Thymus (tissue), 11 donors: ENCODE results near the gene XYLB. TPM values are rescaled to one million over a fixed set of nuclear protein-coding genes. Genes with fewer than 3 reads are reported as not detected.

Experiments used
- DNase-seq, 9 donors: peaks; one replicate each; pipeline ENCODE4 v3.0.0-alpha.2; 2013; ENCODE audit warnings: low spot score in 9 of 9, low read depth in 6 of 9, missing footprints in 1 of 9
- H3K27ac ChIP-seq, 2 donors: one replicate each; pipeline ENCODE4 v1.5.1; 2013; ENCODE audit warnings: control low read depth in 1 of 2, low read depth in 1 of 2, low read length in 1 of 2, mild to moderate bottlenecking in 1 of 2, moderate library complexity in 1 of 2
- H3K27me3 ChIP-seq, 2 donors: one replicate each; pipeline ENCODE4 v1.5.1; 2013; ENCODE audit warnings: low read length in 1 of 2; ENCODE audit not compliant: control insufficient read depth in 2 of 2, insufficient read depth in 1 of 2
- H3K36me3 ChIP-seq, 2 donors: one replicate each; pipeline ENCODE4 v1.5.1; 2013; ENCODE audit warnings: low read length in 1 of 2, mild to moderate bottlenecking in 1 of 2, moderate library complexity in 1 of 2; ENCODE audit not compliant: control insufficient read depth in 2 of 2, insufficient read depth in 2 of 2
- H3K4me1 ChIP-seq, 2 donors: one replicate each; pipeline ENCODE4 v1.5.1; 2013; ENCODE audit warnings: low read length in 2 of 2; ENCODE audit not compliant: control insufficient read depth in 2 of 2, insufficient read depth in 2 of 2
- H3K4me3 ChIP-seq, 2 donors: one replicate each; pipeline ENCODE4 v1.5.1; 2013; ENCODE audit warnings: low read length in 2 of 2, control low read depth in 1 of 2, mild to moderate bottlenecking in 1 of 2
- H3K9me3 ChIP-seq, 2 donors: one replicate each; pipeline ENCODE4 v1.5.1; 2013; ENCODE audit warnings: low read length in 1 of 2, mild to moderate bottlenecking in 1 of 2; ENCODE audit not compliant: control insufficient read depth in 2 of 2, insufficient read depth in 1 of 2
- WGBS: extraction: QIAGEN DNeasy Blood & Tissue Kit; methylation state at CpG from one replicate; pipeline ENCODE4 v1.1.7; 2013; 5-methylcytosine and 5-hydroxymethylcytosine counted together
- polyA plus RNA-seq: library from polyadenylated mRNA; stranded (reverse); fragments of 200-250 nt; gene quantifications from one replicate; pipeline ENCODE4 v1.2.3, GENCODE V29; 2013
- total RNA-seq: library from RNA; stranded (reverse); fragments of 120-200 nt; gene quantifications from one replicate; pipeline ENCODE4 v1.2.4, GENCODE V29; 2013
- donor health status: healthy.

XYLB gene
- total and polyA plus RNA-seq, 2 donors: 0.43 to 2.2 TPM

GRCh38 chr3:38335263-38335662 is 11.3 kb upstream of the XYLB start:
- 100% methylated on average over 6 of the region's 6 CpGs for WGBS
- H3K27ac ChIP-seq: no peak overlapping the region
- no peaks in the 10 kb centered on the region for H3K36me3 ChIP-seq
- H3K27me3 ChIP-seq: no peaks in the 10 kb centered on the region
- DNase-seq: no peak
- no peaks in the 10 kb centered on the region for H3K9me3 ChIP-seq
- no peak overlapping the region for H3K4me3 ChIP-seq
- H3K4me1 ChIP-seq: no peaks in the 10 kb centered on the region

- DNase-seq: no peak
- no peak overlapping the region for H3K4me3 ChIP-seq
- H3K4me1 ChIP-seq: no peaks in the 10 kb centered on the region
- no peaks in the 10 kb centered on the region for H3K36me3 ChIP-seq
- WGBS: 98% methylated on average over 2 of the region's 2 CpGs
- no peak overlapping the region for H3K27ac ChIP-seq
- H3K9me3 ChIP-seq: no peaks in the 10 kb centered on the region
- H3K27me3 ChIP-seq: no peaks in the 10 kb centered on the region
Measured at GRCh38 chr3:38337703-38338102, 8.9 kb upstream of the XYLB start.

- no peaks in the 10 kb centered on the region for H3K36me3 ChIP-seq
- no peak overlapping the region for H3K27ac ChIP-seq
- H3K27me3 ChIP-seq: no peaks in the 10 kb centered on the region
- WGBS: 94% methylated on average over 3 of the region's 3 CpGs
- no peak for DNase-seq
- H3K4me3 ChIP-seq: no peak overlapping the region
- peaks cover 7% of the 10 kb centered on the region in 2 donors for H3K4me1 ChIP-seq
- H3K9me3 ChIP-seq: no peaks in the 10 kb centered on the region
Measured at GRCh38 chr3:38343797-38344594, 2.6 kb upstream of the XYLB start.

- WGBS: 49% methylated on average over 10 of the region's 10 CpGs
Measured at GRCh38 chr3:38345879-38346586, 552 bp upstream of the XYLB start.

GRCh38 chr3:38347421-38348200 is 1.0 kb downstream of the XYLB start:
- Histone ChIP-seq H3K4me3 (peak overlapping the region; percentile 56 to 83), H3K27me3 (no peaks in the 10 kb centered on the region), H3K9me3 (no peaks in the 10 kb centered on the region), H3K27ac (no peak overlapping the region), H3K4me1 (peaks cover 7% of the 10 kb centered on the region in 2 donors), H3K36me3 (no peaks in the 10 kb centered on the region)
- DNase-seq: no peak
- WGBS: 94% methylated on average over 19 of the region's 19 CpGs

More at GRCh38 chr3:38345879-38346586, 552 bp upstream of the XYLB start:
- Histone ChIP-seq H3K4me3 (no peak overlapping the region), H3K27ac (no peak overlapping the region), H3K9me3 (no peaks in the 10 kb centered on the region), H3K4me1 (peaks cover 7% of the 10 kb centered on the region in 2 donors), H3K36me3 (no peaks in the 10 kb centered on the region), H3K27me3 (no peaks in the 10 kb centered on the region)
- DNase-seq: no peak

- DNase-seq: no peak
- Histone ChIP-seq H3K4me1 (peaks cover 7% of the 10 kb centered on the region in 2 donors), H3K27ac (no peak overlapping the region), H3K36me3 (no peaks in the 10 kb centered on the region), H3K9me3 (no peaks in the 10 kb centered on the region), H3K4me3 (no peak overlapping the region), H3K27me3 (no peaks in the 10 kb centered on the region)
- 96% methylated on average over 4 of the region's 4 CpGs for WGBS
Measured at GRCh38 chr3:38348903-38349302, 2.3 kb downstream of the XYLB start.

- Histone ChIP-seq H3K36me3 (no peaks in the 10 kb centered on the region), H3K27ac (no peak overlapping the region), H3K4me1 (peaks cover 7% of the 10 kb centered on the region in 2 donors), H3K27me3 (no peaks in the 10 kb centered on the region), H3K9me3 (no peaks in the 10 kb centered on the region), H3K4me3 (no peak overlapping the region)
- no peak for DNase-seq
- WGBS: 97% methylated on average over 8 of the region's 8 CpGs
Measured at GRCh38 chr3:38349684-38350359, 3.2 kb downstream of the XYLB start.

- WGBS: 96% methylated on average over 4 of the region's 4 CpGs
- peaks cover 0 to 3% of the 10 kb centered on the region in 2 donors for H3K4me1 ChIP-seq
- no peaks in the 10 kb centered on the region for H3K9me3 ChIP-seq
- H3K27ac ChIP-seq: no peak overlapping the region
- H3K36me3 ChIP-seq: peaks cover 0 to 2% of the 10 kb centered on the region in 2 donors
- no peak for DNase-seq
- no peak overlapping the region for H3K4me3 ChIP-seq
- H3K27me3 ChIP-seq: no peaks in the 10 kb centered on the region
Measured at GRCh38 chr3:38353151-38353550, 6.6 kb downstream of the XYLB start.
